ENCODE measurements around the gene CCBE1. TPM values are rescaled to one million over a fixed set of nuclear protein-coding genes. Genes with fewer than 3 reads are reported as not detected.

Gene CCBE1
- total RNA-seq, 1 experiment from 2014 or later, result 7.2 TPM

DNA sequence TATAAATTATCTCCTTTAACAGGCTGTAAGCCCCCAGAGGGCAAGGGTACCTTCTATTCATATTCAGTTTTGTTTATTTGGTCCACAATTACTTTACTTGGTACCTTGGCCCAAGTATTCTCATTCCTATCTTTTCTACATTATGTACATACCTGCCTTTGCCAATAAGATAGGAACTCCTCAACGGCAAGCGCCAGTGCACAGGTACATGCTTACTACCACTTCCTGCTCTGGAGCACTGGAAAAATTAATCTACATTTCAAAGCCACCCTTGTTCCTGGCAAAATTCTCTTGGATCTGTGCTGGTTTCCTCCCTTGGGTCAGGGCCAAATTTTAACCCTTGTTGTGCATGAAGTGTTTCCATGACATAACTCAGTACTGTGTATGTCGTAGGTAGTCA is 303.8 kb downstream of the CCBE1 start:
- DNase-seq (ENCODE audit: low read depth), result no peak

DNA sequence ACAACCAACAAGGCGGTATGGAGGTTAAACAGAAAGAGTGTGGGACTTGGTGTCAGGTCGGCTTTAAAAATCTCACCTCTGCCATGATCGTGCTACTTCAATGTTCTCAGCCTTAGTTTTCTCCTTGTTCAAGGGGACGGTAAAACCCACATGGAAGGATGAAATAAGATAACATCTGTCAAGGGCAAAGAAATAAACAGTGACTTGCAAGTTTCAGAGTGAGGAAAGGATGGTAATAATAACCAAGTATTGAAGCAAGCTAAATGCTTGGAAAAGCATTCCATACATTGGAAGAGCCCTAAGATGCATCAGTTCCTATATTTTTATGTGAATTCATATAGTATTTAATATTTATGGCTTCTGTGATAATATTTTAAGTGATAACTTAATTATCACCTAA is 308.4 kb downstream of the CCBE1 start:
- no peak for DNase-seq (ENCODE audit: low read depth)

DNA sequence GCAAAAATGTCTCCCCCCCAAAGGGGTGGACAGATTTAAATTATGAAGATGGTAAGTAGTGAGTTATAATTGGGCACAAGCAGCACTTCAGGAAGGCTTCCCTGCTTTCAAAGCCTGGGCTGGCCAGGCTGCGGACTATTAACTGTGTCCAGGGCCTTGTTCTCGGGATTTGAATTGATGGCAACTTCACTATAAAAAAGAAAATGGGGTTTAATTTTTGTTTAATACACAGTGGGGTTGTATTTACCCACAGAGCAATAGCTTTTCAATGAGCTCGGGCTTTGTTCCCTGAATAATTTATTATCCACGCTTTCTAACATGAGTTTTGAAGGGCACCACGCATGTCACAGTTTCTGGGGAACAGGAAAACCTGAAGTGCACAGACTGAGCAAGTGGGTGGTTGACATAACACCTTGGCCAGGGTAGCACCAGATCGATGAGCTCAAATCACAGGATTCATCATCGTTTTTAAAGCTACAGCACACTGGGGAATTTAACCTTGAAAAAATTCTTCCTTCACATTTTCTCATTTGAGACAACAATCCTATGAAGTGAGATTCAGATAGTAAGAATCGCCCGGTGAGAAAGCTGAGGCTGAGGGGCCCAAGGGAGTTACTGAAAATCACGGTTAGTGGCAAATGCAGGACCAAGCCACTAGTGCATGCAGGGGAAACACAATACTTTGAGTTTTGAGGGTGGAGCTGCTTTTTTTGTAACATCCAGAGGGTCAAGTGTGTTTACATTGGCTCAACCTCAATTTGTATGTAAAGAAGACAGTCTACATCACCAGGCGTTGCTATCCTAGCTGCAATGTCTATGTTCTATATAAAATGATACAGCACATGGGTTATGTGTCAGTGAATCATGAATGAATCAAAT is 309.3 kb downstream of the CCBE1 start:
- no peak for DNase-seq (ENCODE audit: low read depth)

DNA sequence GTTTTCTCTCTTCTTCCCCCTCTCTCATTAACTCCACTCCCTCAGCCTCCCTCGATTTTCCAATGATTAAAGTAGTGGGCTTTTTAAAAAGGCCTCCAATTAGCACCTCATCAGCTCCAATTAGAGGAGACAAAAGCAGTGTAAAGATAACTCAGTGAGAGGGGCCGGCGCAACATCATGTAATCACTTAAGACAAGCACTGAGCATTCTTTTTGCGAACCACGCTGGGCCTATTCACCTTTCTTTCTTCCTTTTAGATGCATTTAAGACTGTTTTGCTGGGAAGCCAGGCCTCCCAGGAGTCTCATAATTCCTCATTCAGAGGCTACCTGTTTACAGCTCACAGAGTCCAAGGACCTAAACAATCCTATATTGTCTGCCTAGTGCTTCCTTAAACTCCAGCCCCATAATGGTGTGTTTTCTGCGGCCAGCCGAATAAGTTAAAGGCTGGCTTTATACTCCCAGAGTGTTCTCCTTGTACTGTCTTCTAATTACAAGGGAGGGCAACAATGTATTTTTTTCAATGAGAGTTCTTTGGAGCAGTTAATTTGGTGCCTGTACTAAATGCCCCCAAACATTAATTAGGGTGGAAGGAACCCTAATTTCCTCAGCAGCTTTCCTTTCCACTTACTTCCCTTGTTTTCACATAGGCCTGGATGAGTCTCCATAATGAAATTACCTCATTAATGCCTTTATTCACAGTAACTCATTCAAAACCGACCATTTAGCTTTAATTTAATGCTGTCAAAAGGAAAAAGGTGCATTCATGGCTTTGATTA is 310.1 kb downstream of the CCBE1 start:
- no peak for DNase-seq (ENCODE audit: low read depth)

DNA sequence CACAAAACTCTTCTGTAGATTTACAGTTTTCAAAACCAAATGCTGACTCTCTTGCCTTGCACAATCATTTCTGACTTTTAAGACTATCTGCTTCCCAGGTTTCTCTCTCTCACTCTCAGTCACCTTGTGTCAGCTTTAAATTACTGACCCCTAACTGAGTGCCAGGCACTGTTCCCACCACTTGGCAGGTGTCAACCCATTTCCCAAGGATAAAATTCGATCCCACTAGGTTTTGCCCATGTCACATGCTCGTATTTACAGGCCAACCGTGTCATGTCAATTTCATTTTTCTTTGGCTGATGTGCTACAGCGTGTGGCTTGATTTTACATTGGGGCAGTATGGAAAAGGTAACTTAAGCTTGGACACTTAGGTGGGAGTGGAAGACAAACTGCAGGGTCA is 312.0 kb downstream of the CCBE1 start:
- DNase-seq (ENCODE audit: low read depth), result no peak

DNA sequence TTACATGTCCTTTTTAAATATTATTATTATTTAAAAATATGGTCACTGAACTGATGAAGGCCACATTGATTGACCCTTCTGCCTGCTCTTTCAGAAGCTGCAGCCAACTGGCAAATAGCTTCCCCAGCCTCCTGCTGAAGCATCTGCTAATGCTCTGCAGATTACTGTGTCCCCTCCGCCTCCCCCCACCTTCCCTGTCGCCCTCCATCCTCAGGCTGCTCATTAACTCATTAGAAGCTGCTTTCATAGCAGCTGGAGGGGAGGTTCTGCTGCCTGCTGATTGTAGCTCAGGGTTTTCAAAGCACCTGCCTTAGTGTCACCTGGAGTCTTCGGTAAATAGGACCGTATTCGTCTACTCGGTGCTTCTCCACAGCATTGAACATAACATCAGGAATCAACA is 313.4 kb downstream of the CCBE1 start:
- no peak for DNase-seq (ENCODE audit: low read depth)

DNA sequence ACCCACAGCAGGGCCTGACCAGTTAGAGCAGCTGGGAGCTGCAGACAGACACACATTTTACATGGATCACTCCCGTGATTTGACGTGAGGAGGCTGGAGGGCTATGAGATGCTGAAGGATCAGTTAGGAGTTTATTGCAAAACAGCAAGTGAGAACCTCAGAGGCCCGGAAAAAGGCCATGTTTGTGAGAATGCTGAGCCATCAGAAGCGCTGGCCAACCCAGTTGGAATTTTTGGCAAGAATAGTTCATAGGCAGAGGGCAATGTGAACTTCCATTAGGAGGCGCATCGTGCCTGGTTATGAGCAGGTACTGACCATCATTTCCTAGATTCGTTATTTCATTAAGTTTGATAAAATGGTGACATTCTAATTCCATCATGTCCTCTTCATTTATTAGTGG is 314.8 kb downstream of the CCBE1 start:
- DNase-seq (ENCODE audit: low read depth), result no peak

DNA sequence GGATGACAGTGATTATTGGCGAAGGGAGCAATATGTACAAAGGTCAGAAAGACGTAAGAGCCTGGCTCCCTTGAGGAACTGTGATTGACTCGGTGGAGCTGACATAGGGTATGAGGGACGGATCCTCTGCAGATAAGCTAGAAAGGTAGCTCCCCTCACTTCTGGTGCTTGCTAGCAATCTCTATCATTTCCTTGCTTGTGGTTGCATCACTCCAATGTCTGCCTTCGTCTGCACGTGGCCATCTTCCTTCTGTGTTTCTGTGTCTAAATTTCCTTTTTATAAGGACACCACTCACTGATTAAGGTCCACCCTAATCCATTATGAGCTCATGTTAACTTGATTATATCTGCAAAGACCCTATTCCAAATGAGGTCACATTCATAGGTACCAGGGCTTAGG is 315.3 kb downstream of the CCBE1 start:
- DNase-seq (ENCODE audit: low read depth), result no peak

Other genes starting within 250 kb of the CCBE1 start
- 37.9 and 87.1 TPM in 2 replicates for gene PMAIP1, start 202.6 kb upstream of the CCBE1 start, total RNA-seq (2014; rRNA removed; shearing (Covaris generic))